ENCODE data around the gene CYB561.

DNA sequence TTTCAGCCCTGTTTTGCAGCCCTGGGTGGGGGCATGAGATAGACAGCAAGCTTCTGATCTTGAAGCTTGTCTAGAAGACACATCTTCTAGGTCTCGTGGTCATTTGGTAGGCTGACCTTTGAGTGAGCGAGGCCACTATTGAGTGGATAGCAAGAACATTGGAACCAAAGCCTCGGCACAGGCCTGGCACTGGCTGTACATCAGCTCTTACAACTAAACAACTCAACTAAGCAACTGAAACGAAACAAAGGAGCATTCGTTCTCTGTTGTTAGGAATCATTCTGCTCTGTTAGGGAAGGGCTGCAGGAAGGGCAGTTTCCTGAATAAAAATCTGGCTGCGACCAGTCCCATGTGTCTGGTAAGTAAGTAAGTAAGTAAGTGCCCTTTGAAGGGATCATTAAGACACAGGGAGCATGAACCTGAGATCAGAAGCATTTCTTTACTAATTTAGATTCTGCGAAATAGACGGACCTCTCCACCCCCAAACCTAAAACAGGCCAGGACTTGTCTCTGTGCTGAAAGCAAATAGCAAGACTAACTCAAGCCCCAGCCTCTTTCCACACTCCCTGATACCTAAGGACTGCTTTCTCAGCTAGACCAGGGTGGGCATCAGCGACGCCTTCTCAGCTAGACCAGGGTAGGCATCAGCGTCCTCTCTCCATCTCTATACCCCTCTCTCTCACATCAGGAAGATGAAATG lies 22.7 kb downstream of the CYB561 start:
- TF ChIP-seq, protein P1, sequence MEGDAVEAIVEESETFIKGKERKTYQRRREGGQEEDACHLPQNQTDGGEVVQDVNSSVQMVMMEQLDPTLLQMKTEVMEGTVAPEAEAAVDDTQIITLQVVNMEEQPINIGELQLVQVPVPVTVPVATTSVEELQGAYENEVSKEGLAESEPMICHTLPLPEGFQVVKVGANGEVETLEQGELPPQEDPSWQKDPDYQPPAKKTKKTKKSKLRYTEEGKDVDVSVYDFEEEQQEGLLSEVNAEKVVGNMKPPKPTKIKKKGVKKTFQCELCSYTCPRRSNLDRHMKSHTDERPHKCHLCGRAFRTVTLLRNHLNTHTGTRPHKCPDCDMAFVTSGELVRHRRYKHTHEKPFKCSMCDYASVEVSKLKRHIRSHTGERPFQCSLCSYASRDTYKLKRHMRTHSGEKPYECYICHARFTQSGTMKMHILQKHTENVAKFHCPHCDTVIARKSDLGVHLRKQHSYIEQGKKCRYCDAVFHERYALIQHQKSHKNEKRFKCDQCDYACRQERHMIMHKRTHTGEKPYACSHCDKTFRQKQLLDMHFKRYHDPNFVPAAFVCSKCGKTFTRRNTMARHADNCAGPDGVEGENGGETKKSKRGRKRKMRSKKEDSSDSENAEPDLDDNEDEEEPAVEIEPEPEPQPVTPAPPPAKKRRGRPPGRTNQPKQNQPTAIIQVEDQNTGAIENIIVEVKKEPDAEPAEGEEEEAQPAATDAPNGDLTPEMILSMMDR (IDR thresholded peaks at IDR 0.05): no peak
- TF ChIP-seq POLR2A (IDR thresholded peaks at IDR 0.05): no peak

Measured in lower leg skin (tissue), 3 donors.